ENCODE data around the gene CCT6A.
"Not testable (repeated sequence)": the region's sequence is repeated elsewhere in the genome, so short reads cannot be mapped to it uniquely, and the experiment has no call there.

CCT6A gene

DNA sequence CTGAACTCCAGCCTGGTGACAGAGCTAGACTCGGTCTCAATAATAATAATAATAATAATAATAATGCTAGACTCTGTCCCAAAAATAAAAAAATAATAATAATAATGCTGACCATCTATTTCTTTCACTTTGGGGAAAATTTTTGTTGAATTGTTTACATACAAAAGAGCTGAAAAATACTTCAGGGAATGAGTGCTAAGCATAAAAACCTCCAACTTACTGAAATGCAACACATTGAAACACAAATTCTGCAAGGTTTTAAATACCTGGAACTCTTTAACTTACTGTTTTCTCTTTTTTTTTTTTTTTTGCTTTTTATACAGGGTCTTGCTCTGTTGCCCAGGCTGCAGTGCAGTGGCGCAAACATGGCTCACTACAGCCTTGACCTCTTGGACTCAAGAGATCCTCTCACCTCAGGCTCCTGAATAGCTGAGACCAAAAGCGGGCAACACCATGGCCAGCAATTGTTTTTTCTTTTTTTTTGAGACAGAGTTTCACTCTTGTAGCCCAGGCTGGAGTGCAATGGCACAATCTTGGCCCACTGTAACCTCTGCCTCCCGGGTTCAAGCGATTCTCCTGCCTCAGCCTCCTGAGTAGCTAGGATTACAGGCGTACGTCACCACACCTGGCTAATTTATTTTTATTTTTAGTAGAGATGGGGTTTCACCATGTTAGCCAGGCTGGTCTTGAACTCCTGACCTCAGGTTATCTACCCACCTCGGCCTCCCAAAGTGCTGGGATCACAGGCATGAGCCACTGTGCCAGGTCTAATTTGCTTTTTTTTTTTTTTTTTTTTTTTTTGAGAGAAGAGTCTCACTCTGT lies 46.8 kb downstream of the CCT6A start:
- not testable (repeated sequence) for DNase-seq (ENCODE audit: low spot score)

DNA sequence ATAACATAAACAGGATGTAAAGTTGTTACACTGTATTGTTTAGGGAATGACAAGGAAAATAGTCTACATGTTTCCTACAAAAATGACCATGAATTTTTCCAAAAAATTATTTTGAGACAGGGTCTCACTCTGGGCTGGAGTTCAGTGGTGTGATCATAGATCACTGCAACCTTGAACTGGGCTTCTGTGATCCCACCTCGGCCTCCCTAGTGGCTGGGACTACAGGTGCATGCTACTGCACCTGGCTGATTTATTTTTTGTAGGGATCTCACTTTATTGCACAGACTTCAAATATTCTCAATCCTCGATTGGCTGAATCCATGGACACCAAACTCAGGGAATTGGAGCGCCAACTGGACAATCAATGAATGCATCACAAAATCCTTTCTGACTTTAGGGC lies 48.1 kb downstream of the CCT6A start:
- no peak for DNase-seq (ENCODE audit: low spot score)

GRCh38 chr7:56104138-56104537 lies 52.6 kb downstream of the CCT6A start:
- not testable (repeated sequence) for DNase-seq (ENCODE audit: low spot score)

DNA sequence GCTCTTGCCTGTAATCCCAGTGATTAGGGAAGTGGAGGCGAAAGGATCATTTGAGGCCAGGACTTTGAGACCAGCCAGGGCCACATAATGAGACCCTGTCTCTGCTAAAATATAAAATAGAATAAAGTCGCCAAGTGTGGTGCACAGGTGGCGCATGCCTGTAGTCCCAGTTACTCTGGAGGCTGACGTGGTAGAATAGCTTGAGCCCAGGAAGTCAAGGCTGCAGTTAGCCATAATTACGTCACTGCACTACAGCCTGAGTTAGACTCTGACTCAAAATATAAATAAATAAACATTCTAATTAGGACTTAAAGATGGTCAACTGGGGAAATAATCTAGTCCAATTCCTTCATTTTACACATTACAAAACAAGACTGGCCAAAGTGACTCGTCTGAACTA lies 53.9 kb downstream of the CCT6A start:
- DNase-seq (ENCODE audit: low spot score), result no peak

- DNase-seq (ENCODE audit: low spot score), result peak; percentile 98
These were observed 54.8 kb downstream of the CCT6A start, which contains the start of gene CHCHD2 for GRCh38 chr7:56106108-56107073. Gene CHCHD2 (minus strand): TSS chr7:56106476. CDS start chr7:56106413, 63 bp downstream.

- no peak for DNase-seq (ENCODE audit: low spot score)
These were observed 56.3 kb downstream of the CCT6A start for GRCh38 chr7:56107954-56108258.

DNA sequence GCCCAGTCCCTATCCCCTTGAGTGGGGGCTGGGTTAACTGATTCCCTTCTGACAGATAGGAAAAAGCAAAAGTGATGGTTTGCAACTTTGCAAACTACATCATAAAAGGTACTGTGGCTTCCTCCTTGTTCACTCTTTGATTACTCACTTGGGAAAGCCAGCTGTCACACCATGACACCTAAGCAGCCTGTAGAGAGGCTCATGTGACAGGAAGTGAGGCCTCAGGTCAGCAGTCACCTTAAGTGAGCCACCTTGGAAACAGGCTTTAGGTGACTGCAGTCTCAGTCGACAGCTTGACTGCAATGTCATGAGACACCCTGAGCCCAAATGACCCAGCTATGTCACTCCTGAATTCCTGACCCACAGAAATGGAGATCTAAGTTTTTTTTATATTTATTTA lies 59.0 kb downstream of the CCT6A start:
- no peak for DNase-seq (ENCODE audit: low spot score)

- DNase-seq (ENCODE audit: low spot score), result not testable (repeated sequence)
These were observed 60.7 kb downstream of the CCT6A start for GRCh38 chr7:56112244-56112643.
